Measurements from ENCODE around the gene CPXM2.

The CPXM2 gene

DNA sequence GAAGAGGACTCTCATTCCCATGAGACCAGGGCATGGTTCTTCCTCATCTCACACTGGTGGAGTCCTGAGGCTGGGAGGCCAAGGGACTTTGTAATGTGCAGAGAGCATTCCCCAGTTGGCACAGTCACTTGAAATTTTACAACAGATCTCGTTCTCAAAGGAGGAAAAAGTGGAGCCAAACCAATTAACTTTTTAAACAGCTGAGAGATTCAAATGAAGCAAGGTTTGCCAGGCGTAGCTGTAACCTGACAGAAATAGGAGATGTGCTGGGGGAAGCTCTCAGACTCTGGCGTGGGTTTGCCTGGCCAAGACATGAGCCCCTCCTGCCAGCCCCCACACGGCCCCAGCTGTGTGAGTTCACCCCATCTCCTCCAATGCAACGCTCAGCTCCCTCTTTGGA lies 12.0 kb upstream of the CPXM2 start:
- no peak for DNase-seq

DNA sequence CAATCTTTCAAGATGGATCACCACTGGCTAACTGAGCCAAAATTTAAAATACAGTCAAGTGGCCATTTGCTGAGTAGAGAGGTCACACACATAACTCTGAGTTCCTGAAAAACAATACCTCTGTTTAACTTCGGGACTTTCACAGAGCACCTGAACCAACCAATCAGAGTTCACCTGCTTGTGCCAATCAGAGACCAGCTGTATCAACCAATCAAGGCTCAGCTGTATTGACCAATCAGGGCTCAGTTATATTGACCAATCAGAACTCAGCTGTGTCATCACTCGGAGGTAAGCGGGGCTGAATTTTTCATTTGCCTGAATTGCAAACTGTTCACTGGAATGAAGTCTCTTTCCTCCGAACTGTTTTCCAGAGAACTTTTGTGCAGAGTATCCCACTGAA lies 10.0 kb upstream of the CPXM2 start:
- no peak for DNase-seq

DNA sequence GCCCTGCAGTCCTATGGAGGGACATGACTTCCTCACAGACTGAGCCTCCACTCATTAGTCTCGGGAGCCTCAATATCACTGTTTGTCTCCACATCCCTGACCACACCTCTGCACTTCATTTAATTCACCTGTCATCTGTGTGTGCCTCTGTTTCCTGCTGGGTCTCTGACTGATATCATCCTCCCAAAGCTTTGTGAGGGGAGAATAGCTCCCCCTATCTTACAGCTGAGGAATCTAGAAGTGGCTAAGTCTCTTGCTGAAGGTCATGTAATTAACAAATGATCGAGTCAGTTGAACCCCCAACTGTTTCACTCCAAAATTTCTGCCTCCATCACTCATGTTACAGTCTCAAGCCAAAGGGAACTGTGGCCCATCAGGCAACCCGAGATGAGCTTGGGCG lies 5.5 kb upstream of the CPXM2 start:
- no peak for DNase-seq

- DNase-seq, result no peak
These were observed 4.8 kb upstream of the CPXM2 start for GRCh38 chr10:123896246-123896927.

- no peak for DNase-seq
These were observed 2.0 kb upstream of the CPXM2 start for GRCh38 chr10:123893651-123894050.

GRCh38 chr10:123890756-123891143 lies 857 bp downstream of the CPXM2 start:
- DNase-seq, result no peak

DNA sequence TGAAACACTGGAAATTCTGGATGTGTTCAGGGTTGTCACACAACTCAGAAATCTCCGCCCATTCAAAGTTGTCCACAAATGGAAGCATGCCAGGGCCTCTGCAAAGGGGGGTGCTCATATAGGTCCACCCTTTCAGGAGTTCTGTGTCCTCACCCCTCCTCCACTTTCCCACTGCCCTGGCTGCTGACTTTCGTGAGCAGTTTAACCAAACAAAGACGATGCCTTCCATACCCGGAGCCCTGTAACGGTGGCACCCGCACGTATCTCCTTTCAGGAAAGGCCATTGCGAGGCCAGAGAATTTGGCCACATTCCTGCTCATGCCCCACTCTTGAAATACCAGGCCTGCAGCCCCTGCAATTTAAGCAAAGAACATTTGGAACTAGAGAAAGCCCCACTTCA lies 1.4 kb downstream of the CPXM2 start:
- DNase-seq, result no peak

GRCh38 chr10:123889821-123890220 lies 1.8 kb downstream of the CPXM2 start:
- DNase-seq, result no peak

GRCh38 chr10:123888751-123889150 lies 2.9 kb downstream of the CPXM2 start:
- DNase-seq, result no peak

DNA sequence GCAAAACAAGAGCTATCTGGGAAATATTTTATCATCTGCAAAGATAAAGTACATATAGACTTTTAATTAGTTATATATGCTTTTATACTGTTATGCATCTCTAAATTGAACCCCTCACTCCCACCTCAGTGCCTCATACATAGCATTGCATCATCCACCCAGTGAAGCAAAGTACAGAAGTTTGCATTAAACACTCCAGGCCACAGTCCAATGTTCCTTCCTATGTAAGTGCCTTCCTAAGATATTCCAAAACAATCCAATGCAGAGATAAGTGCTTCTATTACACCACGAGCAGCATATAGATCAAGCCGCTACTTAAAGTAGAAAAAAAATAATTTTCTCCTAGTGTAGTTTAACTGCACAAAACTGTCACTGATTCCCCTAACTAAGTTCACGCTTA lies 3.4 kb downstream of the CPXM2 start:
- DNase-seq, result no peak

GRCh38 chr10:123886292-123886691 lies 5.3 kb downstream of the CPXM2 start:
- no peak for DNase-seq

DNA sequence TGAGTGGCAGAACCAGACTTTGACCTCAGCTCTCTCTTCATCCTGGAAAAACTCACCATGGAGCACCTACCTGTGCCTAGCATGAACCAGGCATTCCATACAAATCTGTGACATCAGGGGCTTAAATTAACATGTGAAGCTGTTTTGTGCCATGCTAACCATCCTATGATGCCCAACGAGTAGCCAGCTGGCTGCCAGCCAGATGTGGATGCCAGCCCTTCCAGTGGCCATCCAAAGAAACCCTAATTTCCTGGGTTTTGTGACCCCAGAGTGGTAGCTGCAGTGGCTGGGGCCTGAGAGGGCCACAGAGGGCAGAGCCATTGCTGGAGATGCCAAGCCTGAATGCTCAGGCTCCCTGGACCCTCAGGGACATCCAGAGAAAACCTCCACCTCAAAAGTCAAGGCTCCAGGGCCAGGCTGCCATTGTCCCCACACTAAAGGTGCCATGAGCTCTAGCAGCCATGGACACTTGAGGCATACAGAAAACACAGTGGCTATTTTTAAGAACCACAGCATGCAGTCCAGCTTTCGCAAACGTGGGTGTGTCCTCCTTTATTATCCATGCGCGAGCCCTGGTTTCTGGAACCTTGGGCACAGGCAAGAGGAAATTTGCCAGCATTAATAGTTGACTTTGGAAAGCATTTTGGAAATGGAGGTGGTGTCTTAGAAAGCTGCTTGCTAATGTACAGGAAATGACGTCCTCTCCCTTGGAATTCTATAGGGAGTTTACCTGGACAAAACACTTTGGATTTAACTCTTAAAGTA lies 6.0 kb downstream of the CPXM2 start:
- DNase-seq, result no peak

DNA sequence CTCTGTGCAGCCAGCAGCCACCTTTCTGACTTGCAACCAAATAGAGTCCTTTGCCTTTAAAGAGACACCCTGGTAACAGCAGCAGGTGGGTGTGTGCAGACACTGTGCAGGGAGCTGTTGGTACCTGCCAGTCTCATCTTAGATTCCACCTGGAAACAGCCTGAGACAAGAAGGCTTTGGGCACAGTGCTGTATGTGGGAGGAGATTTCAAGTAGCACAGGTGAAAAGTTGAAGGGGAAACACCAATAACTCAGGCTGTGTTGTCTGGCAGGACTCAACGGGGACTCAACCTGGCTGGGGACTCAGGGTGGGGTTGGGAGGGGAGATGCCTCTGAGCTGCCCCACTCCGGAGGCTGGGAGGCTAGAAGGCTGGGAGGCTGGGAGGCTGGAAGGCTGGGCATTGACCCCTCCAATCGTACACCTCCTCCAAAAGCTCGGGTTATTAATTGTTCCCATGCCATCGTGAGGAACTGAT lies 6.7 kb downstream of the CPXM2 start:
- DNase-seq, result no peak

GRCh38 chr10:123884351-123884906 lies 7.2 kb downstream of the CPXM2 start:
- DNase-seq, result no peak

DNA sequence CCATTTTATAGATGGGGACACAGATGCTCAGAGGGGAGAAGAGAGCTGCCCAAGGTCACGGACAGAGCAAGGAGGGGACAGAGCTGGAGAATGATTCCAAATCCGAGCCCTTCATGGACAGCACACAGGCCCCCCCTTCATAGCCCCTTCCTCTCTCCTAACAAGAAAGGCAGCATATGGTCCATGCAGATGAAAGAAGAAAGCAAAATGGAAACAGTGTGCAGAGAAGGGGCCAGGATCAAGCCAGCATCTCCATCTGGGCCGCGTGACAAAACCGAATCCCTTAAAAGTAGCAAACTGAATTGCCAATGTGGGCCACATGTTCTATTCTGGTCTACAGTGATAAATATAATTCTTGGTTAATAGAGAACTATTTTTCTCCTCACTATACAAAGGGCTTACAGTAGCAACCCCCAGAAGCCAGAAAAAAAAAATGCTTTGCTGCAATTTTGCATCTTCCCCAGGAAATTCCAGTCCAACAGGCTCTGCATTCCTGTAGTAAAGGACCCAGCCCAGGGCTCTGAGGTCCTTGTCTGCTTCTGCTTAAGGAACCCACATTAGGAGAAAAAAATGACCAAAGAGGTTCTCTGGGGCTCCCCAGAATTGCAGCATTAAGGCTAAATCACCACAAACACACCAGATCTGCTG lies 7.8 kb downstream of the CPXM2 start:
- DNase-seq, result no peak

GRCh38 chr10:123882681-123883445 lies 8.7 kb downstream of the CPXM2 start:
- no peak for DNase-seq

DNA sequence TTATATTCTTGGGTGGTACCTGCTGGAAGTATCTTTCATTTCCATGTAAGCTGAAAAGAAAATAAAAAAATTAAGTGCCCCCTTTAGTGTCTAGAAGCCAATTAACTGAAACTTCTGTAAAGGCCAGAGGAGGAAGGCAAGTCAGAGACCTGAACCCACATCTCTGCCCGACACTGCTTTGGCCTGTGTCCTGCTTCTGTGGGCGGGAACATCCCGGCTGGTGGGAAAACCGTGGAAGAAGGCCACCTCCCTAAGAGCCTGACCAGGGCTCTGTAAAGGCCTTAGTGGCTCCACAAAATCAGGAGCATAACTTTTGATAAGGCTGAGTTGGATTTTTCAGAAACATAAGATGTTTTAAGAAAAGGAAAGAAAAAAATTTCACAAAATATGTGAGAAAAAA lies 9.4 kb downstream of the CPXM2 start:
- DNase-seq, result no peak

DNA sequence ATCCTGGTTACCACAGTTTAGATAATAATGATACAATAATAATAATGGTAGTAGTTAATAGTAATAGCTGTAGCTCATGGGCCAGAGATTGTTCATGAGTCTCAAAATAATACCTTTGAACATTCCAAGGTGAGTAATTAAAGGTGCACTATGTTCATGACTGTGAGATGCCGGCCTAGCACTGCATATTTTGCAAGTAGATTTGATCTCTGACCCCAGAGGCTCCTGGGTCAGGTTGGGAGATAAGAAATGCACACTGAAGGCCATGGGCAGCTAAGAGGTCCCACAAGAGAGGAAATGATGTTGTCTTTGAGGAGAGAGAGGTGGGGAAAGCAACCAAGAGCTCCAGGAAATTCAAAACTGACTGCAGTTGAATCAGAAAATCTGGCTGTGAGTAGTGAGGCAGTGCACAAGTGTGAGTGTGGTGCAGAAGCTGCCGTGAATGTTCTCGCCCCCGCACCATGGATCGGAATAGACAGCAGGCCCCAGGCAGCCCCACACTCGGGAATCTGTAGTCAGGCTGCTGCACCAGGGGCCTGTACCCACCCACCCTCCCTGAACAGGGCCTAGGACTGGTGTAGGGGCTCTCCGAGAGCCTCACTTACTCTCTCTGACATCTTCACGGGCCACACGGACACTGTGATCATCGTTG lies 11.9 kb downstream of the CPXM2 start:
- DNase-seq, result no peak

DNA sequence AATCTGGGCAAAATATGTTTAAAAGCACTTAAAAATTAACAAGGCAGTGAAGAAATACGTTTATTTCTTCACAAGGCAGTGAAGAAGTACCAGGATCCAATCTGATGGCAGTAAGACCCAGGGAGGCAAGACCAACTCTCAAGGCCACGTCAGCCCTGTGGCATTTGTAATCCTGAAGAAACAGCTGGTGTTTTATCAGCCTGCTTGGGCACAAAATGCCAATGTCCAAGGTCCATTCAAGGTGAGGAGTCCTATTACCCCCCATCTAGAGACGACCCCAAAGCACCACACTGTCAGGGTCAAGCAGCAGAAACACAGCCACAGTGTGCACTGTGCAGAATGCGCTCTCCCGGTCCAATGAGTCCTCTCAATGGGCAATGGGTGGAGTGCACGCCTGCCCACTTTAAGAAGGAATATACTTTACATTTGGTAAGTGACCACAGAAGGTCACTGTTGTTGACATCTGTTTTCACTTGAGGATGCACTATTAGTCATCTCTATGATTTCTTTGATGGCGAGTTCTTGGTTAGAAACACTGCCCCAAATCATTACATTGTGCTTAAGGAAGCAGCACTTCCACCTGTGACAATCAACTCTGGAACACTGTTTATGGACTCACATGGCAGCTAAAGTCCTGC lies 12.8 kb downstream of the CPXM2 start:
- no peak for DNase-seq

GRCh38 chr10:123870260-123870659 lies 21.3 kb downstream of the CPXM2 start:
- no peak for DNase-seq

DNA sequence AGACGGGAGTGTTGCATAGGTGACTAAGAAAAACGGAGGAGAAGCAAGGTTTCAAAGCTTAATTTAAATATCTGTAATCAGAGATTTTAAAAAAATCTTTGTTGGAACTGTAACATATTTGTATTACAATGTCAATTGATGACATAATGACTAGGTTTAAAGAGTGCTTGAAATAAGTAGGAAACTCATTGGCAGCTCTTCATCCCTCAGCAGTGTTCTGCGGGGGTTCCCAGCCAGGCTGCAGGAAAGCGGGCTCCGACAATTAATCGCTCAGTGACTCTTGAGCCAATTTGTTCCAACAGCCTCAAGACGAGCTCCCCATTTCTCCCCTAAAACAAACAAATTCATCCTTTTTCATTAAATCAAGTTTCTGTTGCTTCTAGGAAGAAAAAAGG lies 22.6 kb downstream of the CPXM2 start:
- no peak for DNase-seq
